HL-60 (cell line): ENCODE measurements around the gene ZYG11B.

Experiments
- DNase-seq, 2 experiments: peaks; one replicate each; pipeline ENCODE4 v3.0.0-alpha.2; 2010 to 2020; ENCODE audit warnings: low read depth in 1 of 2, low spot score in 1 of 2
- H3K27ac ChIP-seq: fragments of 250-450 bp; sonication (Bioruptor Pico); replicated peaks from 2 replicates; pipeline ENCODE4 v1.5.1; 2020; ENCODE audit warnings: mild to moderate bottlenecking, moderate library complexity
- H3K27me3 ChIP-seq: fragments of 250-450 bp; sonication (Bioruptor Pico); 2 replicates; pipeline ENCODE4 v1.5.1; 2021; ENCODE audit warnings: mild to moderate bottlenecking, moderate library complexity; ENCODE audit not compliant: insufficient read depth, poor library complexity, severe bottlenecking
- H3K4me3 ChIP-seq: replicated peaks from 2 replicates; pipeline ENCODE4 v1.5.1; 2011; ENCODE audit warnings: mild to moderate bottlenecking, control low read depth, low read length; ENCODE audit not compliant: insufficient read depth
- GABPA ChIP-seq: IDR thresholded peaks from 2 replicates; pipeline ENCODE4 v1.6.1; 2012; ENCODE audit warnings: low read depth
- POLR2AphosphoS5 ChIP-seq: IDR thresholded peaks from 2 replicates; pipeline ENCODE4 v1.6.1; 2012; ENCODE audit warnings: low read depth
- REST ChIP-seq: IDR thresholded peaks from 2 replicates; pipeline ENCODE4 v1.6.1; 2012; ENCODE audit warnings: low read depth; ENCODE audit not compliant: insufficient replicate concordance
- SPI1 ChIP-seq: IDR thresholded peaks from 2 replicates; pipeline ENCODE4 v1.6.1; 2012; ENCODE audit warnings: low read depth, mild to moderate bottlenecking, borderline replicate concordance
- TF ChIP-seq, protein P1 (sequence below): IDR thresholded peaks from one replicate; pipeline ENCODE4 v1.5.1; 2011; ENCODE audit warnings: low read length, control low read depth, inconsistent platforms; ENCODE audit not compliant: insufficient read depth

ZYG11B gene

GRCh38 chr1:52679498-52679897 is 46.8 kb upstream of the ZYG11B start:
- Histone ChIP-seq H3K4me3 (no peak overlapping the region), H3K27ac (no peak overlapping the region), H3K27me3 (no peaks in the 10 kb centered on the region)
- TF ChIP-seq REST, result no peak
- no peak for TF ChIP-seq POLR2AphosphoS5
- TF ChIP-seq, protein P1, sequence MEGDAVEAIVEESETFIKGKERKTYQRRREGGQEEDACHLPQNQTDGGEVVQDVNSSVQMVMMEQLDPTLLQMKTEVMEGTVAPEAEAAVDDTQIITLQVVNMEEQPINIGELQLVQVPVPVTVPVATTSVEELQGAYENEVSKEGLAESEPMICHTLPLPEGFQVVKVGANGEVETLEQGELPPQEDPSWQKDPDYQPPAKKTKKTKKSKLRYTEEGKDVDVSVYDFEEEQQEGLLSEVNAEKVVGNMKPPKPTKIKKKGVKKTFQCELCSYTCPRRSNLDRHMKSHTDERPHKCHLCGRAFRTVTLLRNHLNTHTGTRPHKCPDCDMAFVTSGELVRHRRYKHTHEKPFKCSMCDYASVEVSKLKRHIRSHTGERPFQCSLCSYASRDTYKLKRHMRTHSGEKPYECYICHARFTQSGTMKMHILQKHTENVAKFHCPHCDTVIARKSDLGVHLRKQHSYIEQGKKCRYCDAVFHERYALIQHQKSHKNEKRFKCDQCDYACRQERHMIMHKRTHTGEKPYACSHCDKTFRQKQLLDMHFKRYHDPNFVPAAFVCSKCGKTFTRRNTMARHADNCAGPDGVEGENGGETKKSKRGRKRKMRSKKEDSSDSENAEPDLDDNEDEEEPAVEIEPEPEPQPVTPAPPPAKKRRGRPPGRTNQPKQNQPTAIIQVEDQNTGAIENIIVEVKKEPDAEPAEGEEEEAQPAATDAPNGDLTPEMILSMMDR, result no peak
- no peak for TF ChIP-seq SPI1
- no peak for TF ChIP-seq GABPA
- no peak for DNase-seq

DNA sequence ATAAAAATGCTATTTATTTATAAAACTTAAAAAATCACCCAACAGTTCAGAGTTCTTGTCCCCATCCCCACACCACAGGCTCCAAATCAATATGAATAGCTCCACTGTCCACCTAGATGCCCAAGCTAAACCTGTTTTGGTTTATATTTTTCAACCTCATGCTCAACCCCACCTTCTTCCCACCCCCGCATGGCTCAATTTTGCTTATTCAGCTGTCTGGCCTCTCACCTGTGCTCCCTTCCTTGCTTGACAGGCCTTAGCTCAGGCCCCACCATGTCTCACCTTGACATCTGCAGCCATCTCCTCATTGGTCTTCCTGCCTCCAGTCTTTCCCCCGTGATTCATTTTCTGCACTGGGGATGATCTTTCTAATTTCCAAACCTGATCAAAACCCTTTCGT is 45.9 kb upstream of the ZYG11B start:
- no peak overlapping the region for H3K4me3 ChIP-seq
- TF ChIP-seq REST, result no peak
- TF ChIP-seq, protein P1, result no peak
- H3K27ac ChIP-seq, result no peak overlapping the region
- no peak for DNase-seq
- no peaks in the 10 kb centered on the region for H3K27me3 ChIP-seq

GRCh38 chr1:52681136-52681535 is 45.1 kb upstream of the ZYG11B start:
- Histone ChIP-seq H3K27me3 (no peaks in the 10 kb centered on the region), H3K4me3 (no peak overlapping the region), H3K27ac (no peak overlapping the region)
- no peak for DNase-seq
- TF ChIP-seq SPI1 (no peak), REST (no peak), GABPA (no peak), POLR2AphosphoS5 (no peak)
- TF ChIP-seq, protein P1, result no peak
